Sigmoid colon (tissue), 4 donors: ENCODE data around the gene EID2B.

Source experiments
- CTCF ChIP-seq, 4 experiments: fragments of 450-650 bp in 3 of 4; fragments of 200-600 bp in 1 of 4; IDR thresholded peaks; one replicate each; pipeline ENCODE4 v1.5.1; 2016 to 2019; ENCODE audit warnings: antibody characterized with exemption in 4 of 4, mild to moderate bottlenecking in 3 of 4, moderate library complexity in 2 of 4
- EP300 ChIP-seq, 4 donors: sonication (generic); formaldehyde crosslinking; IDR thresholded peaks; one replicate each; pipeline ENCODE4 v1.6.1; 2017; ENCODE audit warnings: antibody characterized with exemption in 4 of 4
- POLR2A ChIP-seq, 2 donors: fragments of 450-650 bp; IDR thresholded peaks; one replicate each; pipeline ENCODE4 v1.6.1; 2016; ENCODE audit warnings: antibody characterized with exemption in 2 of 2, mild to moderate bottlenecking in 2 of 2, moderate library complexity in 2 of 2

GRCh38 chr19:39517432-39517831 lies 15.2 kb downstream of the EID2B start:
- TF ChIP-seq CTCF (IDR thresholded peaks at IDR 0.05): no peak
- no peak for TF ChIP-seq POLR2A (IDR thresholded peaks at IDR 0.05)
- TF ChIP-seq EP300 (IDR thresholded peaks at IDR 0.05): no peak
